H9 (cell line): ENCODE results near the gene PCSK1. TPM values are rescaled to one million over a fixed set of nuclear protein-coding genes. Genes with fewer than 3 reads are reported as not detected.

ENCODE experiments used
- DNase-seq: peaks from one replicate; pipeline ENCODE4 v3.0.0-alpha.2; 2017
- H2AFZ ChIP-seq: one replicate; pipeline ENCODE4 v1.6.1; 2013; ENCODE audit warnings: mild to moderate bottlenecking, low read length, control low read depth, moderate library complexity
- H2AK5ac ChIP-seq: 2 replicates; pipeline ENCODE4 v1.6.1; 2013; ENCODE audit warnings: low read length, control low read depth, mixed read lengths; ENCODE audit not compliant: insufficient read length
- H2BK120ac ChIP-seq: one replicate; pipeline ENCODE4 v1.6.1; 2013; ENCODE audit warnings: low read depth, mild to moderate bottlenecking, low read length, control low read depth, inconsistent platforms; ENCODE audit not compliant: poor library complexity, severe bottlenecking
- H2BK12ac ChIP-seq: 2 replicates; pipeline ENCODE4 v1.6.1; 2013; ENCODE audit warnings: low read length, control low read depth, mixed read lengths, low read depth; ENCODE audit not compliant: insufficient read length
- H2BK15ac ChIP-seq: 2 replicates; pipeline ENCODE4 v1.6.1; 2013; ENCODE audit warnings: low read depth, low read length, control low read depth
- H2BK20ac ChIP-seq: one replicate; pipeline ENCODE4 v1.6.1; 2013; ENCODE audit warnings: low read depth, mild to moderate bottlenecking, low read length, control low read depth, inconsistent platforms; ENCODE audit not compliant: poor library complexity, severe bottlenecking
- H2BK5ac ChIP-seq: 2 replicates; pipeline ENCODE4 v1.6.1; 2013; ENCODE audit warnings: low read length, control low read depth, mixed read lengths; ENCODE audit not compliant: insufficient read length
- H3K14ac ChIP-seq: 2 replicates; pipeline ENCODE4 v1.6.1; 2013; ENCODE audit warnings: low read length, control low read depth; ENCODE audit not compliant: insufficient read depth
- H3K18ac ChIP-seq: 2 replicates; pipeline ENCODE4 v1.6.1; 2013; ENCODE audit warnings: low read depth, mild to moderate bottlenecking, mixed read lengths, low read length, control low read depth; ENCODE audit not compliant: insufficient read length
- H3K23ac ChIP-seq: 2 replicates; pipeline ENCODE4 v1.6.1; 2013; ENCODE audit warnings: low read length, control low read depth, mixed read lengths, low read depth; ENCODE audit not compliant: insufficient read length
- H3K23me2 ChIP-seq: 2 replicates; pipeline ENCODE4 v1.6.1; 2013; ENCODE audit warnings: low read depth, mild to moderate bottlenecking, mixed read lengths, low read length, control low read depth; ENCODE audit not compliant: insufficient read length, poor library complexity, severe bottlenecking
- H3K27ac ChIP-seq: 2 replicates; pipeline ENCODE4 v1.5.1; 2013; ENCODE audit warnings: low read length, control low read depth, mixed read lengths, low read depth; ENCODE audit not compliant: insufficient read length
- H3K27me3 ChIP-seq: 2 replicates; pipeline ENCODE4 v1.6.1; 2013; ENCODE audit warnings: low read length, control low read depth, inconsistent platforms; ENCODE audit not compliant: insufficient read depth
- H3K4ac ChIP-seq: 2 replicates; pipeline ENCODE4 v1.6.1; 2013; ENCODE audit warnings: low read depth, mild to moderate bottlenecking, control low read depth, inconsistent platforms, low read length, moderate library complexity
- H3K4me1 ChIP-seq: 2 replicates; pipeline ENCODE4 v1.6.1; 2013; ENCODE audit warnings: low read length, control low read depth, inconsistent platforms; ENCODE audit not compliant: insufficient read depth
- H3K4me2 ChIP-seq: 2 replicates; pipeline ENCODE4 v1.6.1; 2013; ENCODE audit warnings: low read length, control low read depth, mixed read lengths; ENCODE audit not compliant: insufficient read length, insufficient read depth
- H3K56ac ChIP-seq: 2 replicates; pipeline ENCODE4 v1.6.1; 2013; ENCODE audit warnings: low read depth, mild to moderate bottlenecking, mixed read lengths, low read length, control low read depth; ENCODE audit not compliant: insufficient read length
- H3K79me1 ChIP-seq: 2 replicates; pipeline ENCODE4 v1.6.1; 2013; ENCODE audit warnings: low read depth, mild to moderate bottlenecking, moderate library complexity, low read length, control low read depth, inconsistent platforms; ENCODE audit not compliant: insufficient read depth, poor library complexity, severe bottlenecking
- H3K79me2 ChIP-seq: 2 replicates; pipeline ENCODE4 v1.6.1; 2013; ENCODE audit warnings: low read length, control low read depth, inconsistent platforms; ENCODE audit not compliant: insufficient read depth
- H3K9ac ChIP-seq: 2 replicates; pipeline ENCODE4 v1.6.1; 2013; ENCODE audit warnings: low read length, control low read depth, mixed read lengths; ENCODE audit not compliant: insufficient read length; ENCODE audit errors: extremely low read depth
- H3K9me3 ChIP-seq: one replicate; pipeline ENCODE4 v1.6.1; 2013; ENCODE audit warnings: low read depth, low read length, inconsistent platforms; ENCODE audit not compliant: control insufficient read depth
- H3T11ph ChIP-seq: one replicate; pipeline ENCODE4 v1.6.1; 2013; ENCODE audit warnings: mild to moderate bottlenecking, low read length, control low read depth, inconsistent platforms
- H4K20me1 ChIP-seq: one replicate; pipeline ENCODE4 v1.6.1; 2013; ENCODE audit not compliant: control insufficient read depth, insufficient read length, insufficient read depth
- H4K5ac ChIP-seq: 2 replicates; pipeline ENCODE4 v1.6.1; 2013; ENCODE audit warnings: low read depth, mild to moderate bottlenecking, mixed read lengths, low read length, control low read depth; ENCODE audit not compliant: insufficient read length
- H4K8ac ChIP-seq: replicated peaks from 2 replicates; pipeline ENCODE4 v1.6.1; 2013; ENCODE audit warnings: low read length, control low read depth, mixed read lengths, low read depth; ENCODE audit not compliant: insufficient read length
- H4K91ac ChIP-seq: 2 replicates; pipeline ENCODE4 v1.6.1; 2013; ENCODE audit warnings: low read depth, mild to moderate bottlenecking, moderate library complexity, mixed read lengths, low read length, control low read depth; ENCODE audit not compliant: insufficient read length
- H3K27ac Mint-ChIP-seq, 3 experiments: 2 replicates in 2 of 3; 3 replicates in 1 of 3; pipeline ENCODE4 v1.8.0; 2020 to 2021; ENCODE audit warnings: mixed read lengths in 3 of 3, mild to moderate bottlenecking in 1 of 3, moderate library complexity in 1 of 3
- H3K27me3 Mint-ChIP-seq: 2 replicates; pipeline ENCODE4 v1.8.0; 2021; ENCODE audit warnings: low read depth, mild to moderate bottlenecking, moderate library complexity, mixed read lengths
- H3K36me3 Mint-ChIP-seq, 3 experiments: 2 replicates in 2 of 3; 3 replicates in 1 of 3; pipeline ENCODE4 v1.8.0; 2020 to 2021; ENCODE audit warnings: low read depth in 3 of 3, mixed read lengths in 3 of 3; ENCODE audit not compliant: insufficient read depth in 1 of 3
- H3K4me1 Mint-ChIP-seq, 2 experiments: 2 replicates each; pipeline ENCODE4 v1.8.0; 2020; ENCODE audit warnings: mixed read lengths in 2 of 2
- H3K4me3 Mint-ChIP-seq, 2 experiments: 2 replicates in 1 of 2; 3 replicates in 1 of 2; pipeline ENCODE4 v1.8.0; 2020 to 2021; ENCODE audit warnings: mild to moderate bottlenecking in 2 of 2, mixed read lengths in 2 of 2, moderate library complexity in 1 of 2
- H3K9me3 Mint-ChIP-seq, 2 experiments: 2 replicates in 1 of 2; 3 replicates in 1 of 2; pipeline ENCODE4 v1.8.0; 2020; ENCODE audit warnings: mild to moderate bottlenecking in 2 of 2, mixed read lengths in 2 of 2, moderate library complexity in 1 of 2
- CTCF ChIP-seq: fragments of 200-600 bp; sonication (generic); conservative IDR thresholded peaks from 3 replicates; pipeline ENCODE4 v1.8.0; 2021; ENCODE audit warnings: antibody characterized with exemption, mild to moderate bottlenecking
- WGBS: extraction: QIAGEN DNeasy Blood & Tissue Kit; methylation state at CpG from one replicate; pipeline ENCODE4 v1.1.7; 2013; ENCODE audit warnings: missing lambda C conversion rate, low lambda C conversion rate, mixed read lengths; ENCODE audit not compliant: insufficient read length; ENCODE audit errors: extremely low coverage; 5-methylcytosine and 5-hydroxymethylcytosine counted together
- total RNA-seq: library from RNA; stranded (reverse); gene quantifications from 2 replicates; pipeline ENCODE4 v1.2.1, GENCODE V29; 2021

Gene PCSK1
- total RNA-seq, 1 experiment from 2014 or later: 2.9 TPM

- no peak overlapping the region for H3K14ac ChIP-seq
- no peaks in the 10 kb centered on the region for H3K23me2 ChIP-seq
- H3K23ac ChIP-seq: no peak overlapping the region
- no peak overlapping the region for H2AK5ac ChIP-seq
- Mint-ChIP-seq H3K36me3 (no peaks in the 10 kb centered on the region), H3K9me3 (no peaks in the 10 kb centered on the region), H3K27me3 (no peaks in the 10 kb centered on the region), H3K4me1 (peaks cover 18 to 20% of the 10 kb centered on the region in 2 experiments), H3K4me3 (no peak overlapping the region), H3K27ac (no peak overlapping the region)
- DNase-seq: no peak
- no peak overlapping the region for H3K9ac ChIP-seq
- no peak overlapping the region for H3K4ac ChIP-seq
- WGBS: no CpG with 5 or more reads among the region's 5 CpGs
- no peak overlapping the region for H4K91ac ChIP-seq
- no peaks in the 10 kb centered on the region for H3K79me1 ChIP-seq
- H2BK5ac ChIP-seq: no peak overlapping the region
- TF ChIP-seq CTCF: peak; percentile 23; the same call in 1 of the 3 replicates
- H3K79me2 ChIP-seq: 0 out of 2 replicates have a peak, but pooled peaks cover 2% of the 10 kb centered on the region
- no peaks in the 10 kb centered on the region for H3K9me3 ChIP-seq
- no peak overlapping the region for H3K4me2 ChIP-seq
- H2BK12ac ChIP-seq: no peak overlapping the region
- peaks cover 8% of the 10 kb centered on the region for H3K4me1 ChIP-seq
- no peak overlapping the region for H4K8ac ChIP-seq
- H4K5ac ChIP-seq: no peak overlapping the region
- H3K27ac ChIP-seq: no peak overlapping the region
- H3K18ac ChIP-seq: no peak overlapping the region
- H4K20me1 ChIP-seq: no peaks in the 10 kb centered on the region
- no peak overlapping the region for H3T11ph ChIP-seq
- H2BK120ac ChIP-seq: no peak overlapping the region
- no peak overlapping the region for H3K56ac ChIP-seq
- no peak overlapping the region for H2BK20ac ChIP-seq
- H3K27me3 ChIP-seq: no peaks in the 10 kb centered on the region
- no peak overlapping the region for H2AFZ ChIP-seq
- H2BK15ac ChIP-seq: no peak overlapping the region
Measured at GRCh38 chr5:96381526-96381925, 51.5 kb downstream of the PCSK1 start.
